ENCODE measurements around the gene SLC11A2. TPM values are rescaled to one million over a fixed set of nuclear protein-coding genes. Genes with fewer than 3 reads are reported as not detected.

The SLC11A2 gene
- total and polyA plus RNA-seq, 9 of the 15 experiments (the other 6 are each of a cell fraction or from before 2014, with no cell fraction given), result 21.1 to 54.0 (median 32.9) TPM

DNA sequence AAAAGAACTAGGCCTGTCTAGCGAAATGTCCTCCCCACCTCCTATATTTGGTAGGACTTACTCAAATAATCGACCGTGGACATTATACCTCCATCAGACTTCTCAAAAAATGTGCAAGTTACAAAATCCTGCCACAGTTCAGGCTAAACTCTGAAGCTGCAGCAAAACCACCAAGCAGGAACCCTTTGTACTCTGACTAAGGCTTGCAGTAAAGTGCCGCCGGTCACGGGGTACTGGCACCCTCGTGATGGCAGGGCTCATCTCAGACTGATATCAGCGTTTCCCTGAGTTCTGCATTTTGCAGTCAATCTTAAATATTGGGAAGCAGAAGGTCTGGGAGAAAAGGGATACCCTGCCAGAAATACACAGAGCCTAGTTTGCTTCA, 17.1 kb downstream of the SLC11A2 start:
- Histone ChIP-seq H3K36me3 (ENCODE audit: control insufficient read depth, insufficient read depth, low read length) (peaks cover 45% of the 10 kb centered on the region), H3K9me1 (ENCODE audit: control insufficient read depth, insufficient read depth, low read length) (no peaks in the 10 kb centered on the region), H3K27ac (ENCODE audit: extremely low read depth, low read depth, low read length) (no peak overlapping the region), H3K4me3 (no peak overlapping the region), H3K27me3 (ENCODE audit: control insufficient read depth in 2 of 2, insufficient read depth in 2 of 2, low read length in 2 of 2) (no peaks in the 10 kb centered on the region), H4K20me1 (replicated peaks; ENCODE audit: control insufficient read depth, insufficient read depth, low read length) (no peaks in the 10 kb centered on the region), H3K9me3 (replicated peaks; ENCODE audit: control insufficient read depth, insufficient read depth, low read depth, low read length) (no peaks in the 10 kb centered on the region), H2AFZ (ENCODE audit: low read depth, low read length) (no peak overlapping the region), H3K79me2 (ENCODE audit: control insufficient read depth, insufficient read depth, low read length) (peaks cover 45% of the 10 kb centered on the region), H3K9ac (ENCODE audit: insufficient read depth in 1 of 2, low read depth in 2 of 2, low read length in 2 of 2) (no peak overlapping the region), H3K4me2 (ENCODE audit: insufficient read depth, low read length) (no peak overlapping the region), H3K4me1 (replicated peaks in 1 of 2; ENCODE audit: control insufficient read depth in 2 of 2, insufficient read depth in 2 of 2, low read length in 2 of 2) (peaks cover 3 to 13% of the 10 kb centered on the region in 2 experiments; a peak in 4 of 5 replicates)
- no TSS peak for BruUV-seq (replicated peaks)
- DNase-seq (ENCODE audit: extremely low read depth in 1 of 4, low spot score in 3 of 4), result no peak
- 90% methylated on average over 8 of the region's 8 CpGs for WGBS (ENCODE audit: insufficient coverage, low coverage, missing lambda C conversion rate)
- CTCF ChIA-PET (ENCODE audit: low intra/inter-chr PET ratio), result no interaction called here
- POLR2A ChIA-PET, result interaction anchor here (0.5 to 1.3 kb wide), 9 partner anchors 9 to 899 kb away, joined by 3 to 5 read pairs (median 3); no protein-coding TSS in a partner anchor
- intact Hi-C loops (cut with micrococcal nuclease) (no loop called here), in situ Hi-C loops (cut with MboI) (no loop called here)
- no peak for FAIRE-seq
- ATAC-seq, result no peak
- TF ChIP-seq ETV1 (tag; conservative IDR thresholded peaks at IDR 0.05; ENCODE audit: low read depth), result no peak
- TF ChIP-seq JUND (IDR thresholded peaks at IDR 0.05; ENCODE audit: borderline replicate concordance, low read depth, low read length), result no peak
- no peak for TF ChIP-seq JUND (tag; IDR thresholded peaks at IDR 0.05; ENCODE audit: borderline replicate concordance, low read depth, low read length)
- no peak for TF ChIP-seq ZNF140 (CRISPR knock-in tag; IDR thresholded peaks at IDR 0.05)
- TF ChIP-seq STAG1 (CRISPR knock-in tag; IDR thresholded peaks at IDR 0.05; ENCODE audit: borderline replicate concordance), result no peak
- no peak for TF ChIP-seq BCOR (IDR thresholded peaks at IDR 0.05)
- no peak for TF ChIP-seq RB1 (IDR thresholded peaks at IDR 0.05; ENCODE audit: low read depth)
- TF ChIP-seq CSDE1 (IDR thresholded peaks at IDR 0.05), result no peak
- TF ChIP-seq MIER1 (IDR thresholded peaks at IDR 0.05; ENCODE audit: low read depth), result no peak
- TF ChIP-seq, protein P1, sequence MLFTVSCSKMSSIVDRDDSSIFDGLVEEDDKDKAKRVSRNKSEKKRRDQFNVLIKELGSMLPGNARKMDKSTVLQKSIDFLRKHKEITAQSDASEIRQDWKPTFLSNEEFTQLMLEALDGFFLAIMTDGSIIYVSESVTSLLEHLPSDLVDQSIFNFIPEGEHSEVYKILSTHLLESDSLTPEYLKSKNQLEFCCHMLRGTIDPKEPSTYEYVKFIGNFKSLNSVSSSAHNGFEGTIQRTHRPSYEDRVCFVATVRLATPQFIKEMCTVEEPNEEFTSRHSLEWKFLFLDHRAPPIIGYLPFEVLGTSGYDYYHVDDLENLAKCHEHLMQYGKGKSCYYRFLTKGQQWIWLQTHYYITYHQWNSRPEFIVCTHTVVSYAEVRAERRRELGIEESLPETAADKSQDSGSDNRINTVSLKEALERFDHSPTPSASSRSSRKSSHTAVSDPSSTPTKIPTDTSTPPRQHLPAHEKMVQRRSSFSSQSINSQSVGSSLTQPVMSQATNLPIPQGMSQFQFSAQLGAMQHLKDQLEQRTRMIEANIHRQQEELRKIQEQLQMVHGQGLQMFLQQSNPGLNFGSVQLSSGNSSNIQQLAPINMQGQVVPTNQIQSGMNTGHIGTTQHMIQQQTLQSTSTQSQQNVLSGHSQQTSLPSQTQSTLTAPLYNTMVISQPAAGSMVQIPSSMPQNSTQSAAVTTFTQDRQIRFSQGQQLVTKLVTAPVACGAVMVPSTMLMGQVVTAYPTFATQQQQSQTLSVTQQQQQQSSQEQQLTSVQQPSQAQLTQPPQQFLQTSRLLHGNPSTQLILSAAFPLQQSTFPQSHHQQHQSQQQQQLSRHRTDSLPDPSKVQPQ (CRISPR knock-in tag; IDR thresholded peaks at IDR 0.05; ENCODE audit: borderline replicate concordance), result no peak
